GM11168 (cell line): ENCODE data around the gene EPN2.

Experiments
- in situ Hi-C: fragments of 300-500 bp; cut with MboI; formaldehyde crosslinking; loops from one replicate; pipeline ENCODE4 v1.12.0; 2022; ENCODE audit warnings: low sequenced_read_pairs; ENCODE audit not compliant: unreplicated experiment

Gene EPN2

GRCh38 chr17:19306160-19307111 is 69.3 kb downstream of the EPN2 start:
- in situ Hi-C loops: no loop called here

- in situ Hi-C loops: no loop called here
Observed at GRCh38 chr17:19307521-19307920, 70.4 kb downstream of the EPN2 start.

- in situ Hi-C loops: no loop called here
Observed at GRCh38 chr17:19308398-19308797, 71.2 kb downstream of the EPN2 start.

- in situ Hi-C loops: no loop called here
Observed at GRCh38 chr17:19309701-19310100, 72.5 kb downstream of the EPN2 start.

GRCh38 chr17:19310151-19310550 is 73.0 kb downstream of the EPN2 start:
- in situ Hi-C loops: no loop called here

GRCh38 chr17:19311016-19311415 is 73.8 kb downstream of the EPN2 start:
- in situ Hi-C loops: no loop called here

GRCh38 chr17:19311421-19312215 is 74.5 kb downstream of the EPN2 start:
- in situ Hi-C loops: no loop called here

- in situ Hi-C loops: no loop called here
Observed at GRCh38 chr17:19312406-19312805, 75.2 kb downstream of the EPN2 start.

- in situ Hi-C loops: no loop called here
Observed at GRCh38 chr17:19313066-19313745, 76.0 kb downstream of the EPN2 start.

- in situ Hi-C loops: no loop called here
Observed at GRCh38 chr17:19313746-19314651, 76.8 kb downstream of the EPN2 start.

GRCh38 chr17:19315104-19315503 is 77.9 kb downstream of the EPN2 start:
- in situ Hi-C loops: no loop called here

GRCh38 chr17:19316761-19317358 is 79.7 kb downstream of the EPN2 start:
- in situ Hi-C loops: no loop called here

- in situ Hi-C loops: no loop called here
Observed at GRCh38 chr17:19317359-19318095, 80.4 kb downstream of the EPN2 start.

- in situ Hi-C loops: no loop called here
Observed at GRCh38 chr17:19318611-19319010, 81.4 kb downstream of the EPN2 start.

- in situ Hi-C loops: no loop called here
Observed at GRCh38 chr17:19319771-19320505, 82.8 kb downstream of the EPN2 start.

- in situ Hi-C loops: no loop called here
Observed at GRCh38 chr17:19320876-19321275, 83.7 kb downstream of the EPN2 start.

- in situ Hi-C loops: no loop called here
Observed at GRCh38 chr17:19321481-19322128, 84.4 kb downstream of the EPN2 start.

- in situ Hi-C loops: no loop called here
Observed at GRCh38 chr17:19322129-19322505, 85.0 kb downstream of the EPN2 start.
